Inferior parietal cortex (tissue), 1 donor: ENCODE data around the gene POLD3.

Experiments used
- DNase-seq: peaks from one replicate; pipeline ENCODE4 v3.0.0-alpha.2; 2016; ENCODE audit errors: extremely low spot score

The POLD3 gene

DNA sequence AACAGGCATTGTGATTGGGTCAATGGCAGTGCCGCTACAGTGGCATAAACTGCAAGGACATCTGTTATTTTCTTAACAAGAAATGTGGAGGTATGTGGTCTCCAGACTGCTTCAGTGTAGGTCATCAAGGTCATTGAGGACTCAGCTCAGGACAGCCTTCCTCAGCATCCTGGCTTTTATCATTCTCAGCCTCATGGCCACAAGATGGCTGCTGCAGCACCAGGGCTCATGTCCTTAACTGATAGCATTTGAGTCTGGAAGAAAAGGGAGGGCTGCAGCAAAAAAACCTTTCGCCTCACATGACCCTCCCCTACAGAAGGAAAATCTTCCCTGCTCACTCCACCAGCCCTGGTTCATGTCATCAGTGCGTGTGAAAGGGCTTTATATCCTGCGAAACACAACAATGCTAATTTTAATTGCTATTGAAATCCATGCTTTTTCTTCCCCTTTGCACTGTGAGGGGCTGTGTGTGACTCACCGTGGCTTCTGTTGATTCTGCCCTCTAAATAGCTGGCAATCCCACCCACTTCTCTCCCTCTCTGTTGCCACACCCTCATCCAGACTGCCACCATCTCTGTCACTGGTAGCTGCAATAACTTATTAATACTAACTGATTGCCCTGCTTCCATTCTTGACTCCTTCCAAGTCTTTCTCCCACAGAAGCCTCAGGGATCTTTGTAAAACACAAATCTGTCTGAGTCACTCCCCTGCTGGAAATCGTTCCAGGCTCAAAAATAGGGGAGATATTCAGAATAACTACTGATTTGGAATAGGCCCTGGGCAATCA is 95.0 kb downstream of the POLD3 start:
- no peak for DNase-seq

- no peak for DNase-seq
Observed at GRCh38 chr11:74689666-74690065, 97.3 kb downstream of the POLD3 start.

DNA sequence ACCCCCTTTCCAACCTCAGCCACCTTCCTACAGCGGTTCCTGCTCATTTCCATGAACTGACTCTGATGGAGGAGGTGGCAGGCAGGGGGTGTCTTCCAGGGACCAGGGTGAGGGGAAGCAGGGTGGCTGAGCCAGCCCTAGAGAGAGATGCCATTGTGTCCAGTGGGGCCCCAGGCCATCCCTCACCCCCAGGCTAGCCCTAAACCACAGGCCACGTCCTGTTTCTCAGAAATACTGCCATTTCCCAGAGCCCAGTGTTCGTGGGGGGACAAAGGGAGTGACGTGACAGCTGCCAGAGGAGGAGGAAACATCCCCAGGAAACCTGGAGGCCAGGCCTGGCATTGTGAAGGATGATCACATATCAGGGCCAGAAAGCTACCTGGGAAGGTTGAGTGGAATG is 99.4 kb downstream of the POLD3 start:
- no peak for DNase-seq
